Neural cell (in vitro differentiated cells): ENCODE measurements around the gene ECEL1. TPM values are rescaled to one million over a fixed set of nuclear protein-coding genes. Genes with fewer than 3 reads are reported as not detected.

ENCODE experiments used
- H2AFZ ChIP-seq: fragments of 200-600, 300-800 bp; sonication (generic), shearing (Covaris generic); 2 replicates; pipeline ENCODE4 v1.6.0; 2014; ENCODE audit warnings: low read depth, mild to moderate bottlenecking, antibody characterized with exemption, low read length, moderate library complexity
- H3F3A ChIP-seq: fragments of 200-600 bp; shearing (Covaris generic); 2 replicates; pipeline ENCODE4 v1.6.1; 2016; ENCODE audit warnings: mild to moderate bottlenecking, moderate library complexity, mixed read lengths, antibody characterized with exemption, low read length; ENCODE audit not compliant: insufficient read depth, poor library complexity, severe bottlenecking
- H3K27ac ChIP-seq: fragments of 200-600, 300-800 bp; sonication (generic), shearing (Covaris generic); 2 replicates; pipeline ENCODE4 v1.5.1; 2014; ENCODE audit warnings: mild to moderate bottlenecking, low read length, moderate library complexity
- H3K27me3 ChIP-seq: fragments of 300-800, 200-600 bp; sonication (generic), shearing (Covaris generic); 2 replicates; pipeline ENCODE4 v1.6.0; 2014; ENCODE audit warnings: mild to moderate bottlenecking, low read depth, low read length, moderate library complexity; ENCODE audit not compliant: insufficient read depth
- H3K36me3 ChIP-seq: fragments of 300-800, 200-600 bp; sonication (generic), shearing (Covaris generic); 2 replicates; pipeline ENCODE4 v1.5.1; 2014; ENCODE audit warnings: mild to moderate bottlenecking, antibody characterized with exemption, low read length, moderate library complexity; ENCODE audit not compliant: insufficient read depth
- H3K4me2 ChIP-seq: fragments of 300-800, 200-600 bp; sonication (generic), shearing (Covaris generic); 2 replicates; pipeline ENCODE4 v1.6.0; 2014; ENCODE audit warnings: mild to moderate bottlenecking, low read length
- H3K4me3 ChIP-seq: fragments of 300-800, 200-600 bp; sonication (generic), shearing (Covaris generic); 2 replicates; pipeline ENCODE4 v1.5.1; 2014; ENCODE audit warnings: mild to moderate bottlenecking, low read length, moderate library complexity
- H3K79me2 ChIP-seq: fragments of 200-600 bp; shearing (Covaris generic); replicated peaks from 2 replicates; pipeline ENCODE4 v1.6.0; 2014; ENCODE audit warnings: mild to moderate bottlenecking, low read length, moderate library complexity; ENCODE audit not compliant: insufficient read depth
- H3K9ac ChIP-seq: fragments of 300-800, 200-600 bp; sonication (generic), shearing (Covaris generic); 2 replicates; pipeline ENCODE4 v1.6.1; 2016; ENCODE audit warnings: mild to moderate bottlenecking, low read length, mixed read lengths
- H3K9me2 ChIP-seq: fragments of 200-600 bp; shearing (Covaris generic); 2 replicates; pipeline ENCODE4 v1.6.1; 2016; ENCODE audit warnings: mild to moderate bottlenecking, low read length, mixed read lengths; ENCODE audit not compliant: insufficient read depth
- H3K9me3 ChIP-seq: fragments of 200-600, 300-800 bp; sonication (generic), shearing (Covaris generic); 2 replicates; pipeline ENCODE4 v1.6.1; 2016; ENCODE audit warnings: mild to moderate bottlenecking, mixed run types, low read length, moderate library complexity, mixed read lengths
- H4K20me1 ChIP-seq: fragments of 200-600 bp; shearing (Covaris generic); 2 replicates; pipeline ENCODE4 v1.6.1; 2016; ENCODE audit warnings: mild to moderate bottlenecking, mixed run types; ENCODE audit not compliant: insufficient read depth
- EP300 ChIP-seq: fragments of 450-650 bp; conservative IDR thresholded peaks from 2 replicates; pipeline ENCODE4 v1.6.1; 2014; ENCODE audit warnings: antibody characterized with exemption, mild to moderate bottlenecking, moderate library complexity; ENCODE audit not compliant: poor library complexity, severe bottlenecking
- EZH2 ChIP-seq: fragments of 200-600, 300-800 bp; shearing (Covaris generic), sonication (generic); IDR thresholded peaks from 2 replicates; pipeline ENCODE4 v1.6.1; 2014; ENCODE audit warnings: antibody characterized with exemption, low read length, borderline replicate concordance, mild to moderate bottlenecking; ENCODE audit not compliant: insufficient read depth, poor library complexity, severe bottlenecking
- MXI1 ChIP-seq: fragments of 450-650 bp; conservative IDR thresholded peaks from 2 replicates; pipeline ENCODE4 v1.6.1; 2014; ENCODE audit warnings: antibody characterized with exemption, mild to moderate bottlenecking; ENCODE audit not compliant: poor library complexity, severe bottlenecking
- POLR2AphosphoS5 ChIP-seq: IDR thresholded peaks from 2 replicates; pipeline ENCODE4 v1.6.1; 2012
- RAD21 ChIP-seq: fragments of 450-650 bp; conservative IDR thresholded peaks from 2 replicates; pipeline ENCODE4 v1.6.1; 2014; ENCODE audit warnings: antibody characterized with exemption, mild to moderate bottlenecking, moderate library complexity
- SMC3 ChIP-seq: fragments of 450-650 bp; conservative IDR thresholded peaks from 2 replicates; pipeline ENCODE4 v1.6.1; 2014; ENCODE audit warnings: antibody characterized with exemption, mild to moderate bottlenecking, moderate library complexity; ENCODE audit not compliant: poor library complexity
- TAF1 ChIP-seq: IDR thresholded peaks from 2 replicates; pipeline ENCODE4 v1.6.1; 2012; ENCODE audit warnings: low read depth
- polyA plus RNA-seq: library from polyadenylated mRNA; depleted of rRNA; stranded (reverse); fragments of >200 nt; gene quantifications from 2 replicates; pipeline ENCODE4 v1.2.3, GENCODE V29; 2014
- TF ChIP-seq, protein P1 (sequence below): fragments of 450-650 bp; IDR thresholded peaks from 2 replicates; pipeline ENCODE4 v1.5.1; 2014; ENCODE audit warnings: antibody characterized with exemption, mild to moderate bottlenecking, moderate library complexity; ENCODE audit not compliant: poor library complexity, severe bottlenecking
- TF ChIP-seq, protein P2 (sequence below): IDR thresholded peaks from 2 replicates; pipeline ENCODE4 v1.6.1; 2012; ENCODE audit warnings: borderline replicate concordance

Gene ECEL1
- polyA plus RNA-seq, 1 donor from 2014 or later = 60.9 TPM

DNA sequence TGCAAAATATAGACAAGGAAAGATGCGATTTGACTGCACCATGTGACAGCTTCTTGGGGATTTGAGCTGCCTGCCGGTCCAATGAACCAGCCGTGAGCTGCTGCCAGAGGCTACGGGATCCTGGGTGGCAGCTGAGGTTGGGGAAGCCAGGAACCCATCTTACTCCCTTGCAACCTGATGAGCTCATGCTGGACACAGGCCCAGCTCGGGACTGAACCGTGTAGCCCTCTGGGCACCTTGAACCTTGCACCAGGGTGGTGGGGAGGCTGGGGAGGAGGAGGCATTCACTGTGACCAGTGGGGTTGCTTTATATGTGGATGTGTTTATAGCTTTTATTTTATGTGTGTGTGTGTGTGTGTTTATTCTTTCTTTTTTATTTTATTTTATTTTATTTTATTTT lies 22.6 kb downstream of the ECEL1 start:
- Histone ChIP-seq H3K9me3 (no peaks in the 10 kb centered on the region), H3K9me2 (no peaks in the 10 kb centered on the region), H3K36me3 (no peaks in the 10 kb centered on the region), H3K79me2 (no peaks in the 10 kb centered on the region), H3K4me2 (no peak overlapping the region), H4K20me1 (no peaks in the 10 kb centered on the region), H2AFZ (no peak overlapping the region), H3K4me3 (no peak overlapping the region), H3K9ac (no peak overlapping the region), H3K27ac (peak overlapping the region; percentile 44), H3F3A (no peaks in the 10 kb centered on the region), H3K27me3 (no peaks in the 10 kb centered on the region)
- TF ChIP-seq EZH2 (no peak), MXI1 (no peak), POLR2AphosphoS5 (no peak), EP300 (no peak), SMC3 (no peak), TAF1 (no peak), RAD21 (no peak)
- TF ChIP-seq, protein P1, sequence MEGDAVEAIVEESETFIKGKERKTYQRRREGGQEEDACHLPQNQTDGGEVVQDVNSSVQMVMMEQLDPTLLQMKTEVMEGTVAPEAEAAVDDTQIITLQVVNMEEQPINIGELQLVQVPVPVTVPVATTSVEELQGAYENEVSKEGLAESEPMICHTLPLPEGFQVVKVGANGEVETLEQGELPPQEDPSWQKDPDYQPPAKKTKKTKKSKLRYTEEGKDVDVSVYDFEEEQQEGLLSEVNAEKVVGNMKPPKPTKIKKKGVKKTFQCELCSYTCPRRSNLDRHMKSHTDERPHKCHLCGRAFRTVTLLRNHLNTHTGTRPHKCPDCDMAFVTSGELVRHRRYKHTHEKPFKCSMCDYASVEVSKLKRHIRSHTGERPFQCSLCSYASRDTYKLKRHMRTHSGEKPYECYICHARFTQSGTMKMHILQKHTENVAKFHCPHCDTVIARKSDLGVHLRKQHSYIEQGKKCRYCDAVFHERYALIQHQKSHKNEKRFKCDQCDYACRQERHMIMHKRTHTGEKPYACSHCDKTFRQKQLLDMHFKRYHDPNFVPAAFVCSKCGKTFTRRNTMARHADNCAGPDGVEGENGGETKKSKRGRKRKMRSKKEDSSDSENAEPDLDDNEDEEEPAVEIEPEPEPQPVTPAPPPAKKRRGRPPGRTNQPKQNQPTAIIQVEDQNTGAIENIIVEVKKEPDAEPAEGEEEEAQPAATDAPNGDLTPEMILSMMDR = no peak
- TF ChIP-seq, protein P2, sequence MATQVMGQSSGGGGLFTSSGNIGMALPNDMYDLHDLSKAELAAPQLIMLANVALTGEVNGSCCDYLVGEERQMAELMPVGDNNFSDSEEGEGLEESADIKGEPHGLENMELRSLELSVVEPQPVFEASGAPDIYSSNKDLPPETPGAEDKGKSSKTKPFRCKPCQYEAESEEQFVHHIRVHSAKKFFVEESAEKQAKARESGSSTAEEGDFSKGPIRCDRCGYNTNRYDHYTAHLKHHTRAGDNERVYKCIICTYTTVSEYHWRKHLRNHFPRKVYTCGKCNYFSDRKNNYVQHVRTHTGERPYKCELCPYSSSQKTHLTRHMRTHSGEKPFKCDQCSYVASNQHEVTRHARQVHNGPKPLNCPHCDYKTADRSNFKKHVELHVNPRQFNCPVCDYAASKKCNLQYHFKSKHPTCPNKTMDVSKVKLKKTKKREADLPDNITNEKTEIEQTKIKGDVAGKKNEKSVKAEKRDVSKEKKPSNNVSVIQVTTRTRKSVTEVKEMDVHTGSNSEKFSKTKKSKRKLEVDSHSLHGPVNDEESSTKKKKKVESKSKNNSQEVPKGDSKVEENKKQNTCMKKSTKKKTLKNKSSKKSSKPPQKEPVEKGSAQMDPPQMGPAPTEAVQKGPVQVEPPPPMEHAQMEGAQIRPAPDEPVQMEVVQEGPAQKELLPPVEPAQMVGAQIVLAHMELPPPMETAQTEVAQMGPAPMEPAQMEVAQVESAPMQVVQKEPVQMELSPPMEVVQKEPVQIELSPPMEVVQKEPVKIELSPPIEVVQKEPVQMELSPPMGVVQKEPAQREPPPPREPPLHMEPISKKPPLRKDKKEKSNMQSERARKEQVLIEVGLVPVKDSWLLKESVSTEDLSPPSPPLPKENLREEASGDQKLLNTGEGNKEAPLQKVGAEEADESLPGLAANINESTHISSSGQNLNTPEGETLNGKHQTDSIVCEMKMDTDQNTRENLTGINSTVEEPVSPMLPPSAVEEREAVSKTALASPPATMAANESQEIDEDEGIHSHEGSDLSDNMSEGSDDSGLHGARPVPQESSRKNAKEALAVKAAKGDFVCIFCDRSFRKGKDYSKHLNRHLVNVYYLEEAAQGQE = no peak

DNA sequence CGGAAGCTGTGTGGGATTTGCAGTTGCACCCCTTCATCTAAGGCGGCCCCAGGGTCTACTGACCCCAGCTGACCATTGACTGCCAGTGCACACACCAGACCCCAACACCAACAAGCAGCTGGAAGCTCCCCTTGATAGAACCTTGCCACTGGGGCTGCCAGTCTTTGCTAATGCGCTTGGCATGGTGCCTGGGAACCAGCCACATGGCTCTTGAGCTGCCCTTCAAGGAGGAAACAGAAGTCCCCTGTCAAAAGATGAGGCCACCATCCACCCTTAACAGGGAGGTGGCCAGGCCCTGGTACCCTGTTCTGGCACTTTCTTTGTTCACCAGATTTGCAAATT lies 23.1 kb downstream of the ECEL1 start:
- no peaks in the 10 kb centered on the region for H3K27me3 ChIP-seq

More for the DNA sequence above, 23.1 kb downstream of the ECEL1 start:
- no peaks in the 10 kb centered on the region for H3K79me2 ChIP-seq
- no peak overlapping the region for H3K4me3 ChIP-seq
- peak overlapping the region; percentile 12 for H3K27ac ChIP-seq
- no peak overlapping the region for H2AFZ ChIP-seq
- no peak overlapping the region for H3K9ac ChIP-seq
- H3K4me2 ChIP-seq = no peak overlapping the region
- no peaks in the 10 kb centered on the region for H3F3A ChIP-seq
- H3K9me3 ChIP-seq = no peaks in the 10 kb centered on the region
- H4K20me1 ChIP-seq = no peaks in the 10 kb centered on the region
- TF ChIP-seq SMC3 = no peak
- no peak for TF ChIP-seq EP300
- TF ChIP-seq, protein P1 = no peak
- TF ChIP-seq MXI1 = no peak
- TF ChIP-seq TAF1 = no peak
- TF ChIP-seq, protein P2 = no peak
- no peak for TF ChIP-seq POLR2AphosphoS5
- TF ChIP-seq EZH2 = no peak
- TF ChIP-seq RAD21 = no peak
- H3K36me3 ChIP-seq = no peaks in the 10 kb centered on the region
- no peaks in the 10 kb centered on the region for H3K9me2 ChIP-seq
